ENCODE results near the gene KCNH8.

DNA sequence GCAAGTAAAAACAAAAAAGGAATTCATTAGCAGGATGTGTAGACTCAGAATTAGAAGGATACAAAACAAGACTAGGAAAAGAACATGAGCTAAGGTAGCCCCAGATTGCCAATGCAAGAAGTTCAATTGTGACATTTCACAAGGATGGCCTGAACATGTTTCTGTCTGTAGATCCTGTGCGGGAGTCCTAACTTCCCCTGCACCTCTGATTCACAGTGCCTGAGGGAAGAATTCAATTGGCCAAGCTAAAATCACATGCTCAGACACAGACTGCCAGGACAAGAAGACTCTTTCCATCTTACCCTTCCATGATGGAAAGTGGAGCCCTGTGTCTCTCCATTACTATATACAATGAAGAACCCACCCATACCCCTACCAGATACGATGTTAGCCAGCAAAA is 251.5 kb downstream of the KCNH8 start:
- TF ChIP-seq FOXK2 (IDR thresholded peaks at IDR 0.05) (no peak), BHLHE40 (IDR thresholded peaks at IDR 0.05; ENCODE audit: borderline replicate concordance) (no peak), L3MBTL2 (conservative IDR thresholded peaks at IDR 0.05) (no peak), ELF4 (IDR thresholded peaks at IDR 0.05) (no peak), FOXM1 (IDR thresholded peaks at IDR 0.05; ENCODE audit: borderline replicate concordance) (no peak), SUZ12 (IDR thresholded peaks at IDR 0.05) (no peak), ARNT (IDR thresholded peaks at IDR 0.05) (no peak), SP1 (IDR thresholded peaks at IDR 0.05) (no peak), FOXA1 (IDR thresholded peaks at IDR 0.05) (no peak), ZNF384 (IDR thresholded peaks at IDR 0.05) (no peak), NFRKB (IDR thresholded peaks at IDR 0.05) (no peak)
- TF ChIP-seq, protein P1, sequence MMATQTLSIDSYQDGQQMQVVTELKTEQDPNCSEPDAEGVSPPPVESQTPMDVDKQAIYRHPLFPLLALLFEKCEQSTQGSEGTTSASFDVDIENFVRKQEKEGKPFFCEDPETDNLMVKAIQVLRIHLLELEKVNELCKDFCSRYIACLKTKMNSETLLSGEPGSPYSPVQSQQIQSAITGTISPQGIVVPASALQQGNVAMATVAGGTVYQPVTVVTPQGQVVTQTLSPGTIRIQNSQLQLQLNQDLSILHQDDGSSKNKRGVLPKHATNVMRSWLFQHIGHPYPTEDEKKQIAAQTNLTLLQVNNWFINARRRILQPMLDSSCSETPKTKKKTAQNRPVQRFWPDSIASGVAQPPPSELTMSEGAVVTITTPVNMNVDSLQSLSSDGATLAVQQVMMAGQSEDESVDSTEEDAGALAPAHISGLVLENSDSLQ (IDR thresholded peaks at IDR 0.05): no peak
